GM18519 (cell line): ENCODE results near the gene SETD1B.

Experiments
- ATAC-seq: cut with Tn5 transposase; IDR thresholded peaks from one replicate; pipeline ENCODE4 v1.9.1; 2021; ENCODE audit warnings: mild to moderate bottlenecking, moderate library complexity; ENCODE audit not compliant: unreplicated experiment, low FRiP score

Gene SETD1B

DNA sequence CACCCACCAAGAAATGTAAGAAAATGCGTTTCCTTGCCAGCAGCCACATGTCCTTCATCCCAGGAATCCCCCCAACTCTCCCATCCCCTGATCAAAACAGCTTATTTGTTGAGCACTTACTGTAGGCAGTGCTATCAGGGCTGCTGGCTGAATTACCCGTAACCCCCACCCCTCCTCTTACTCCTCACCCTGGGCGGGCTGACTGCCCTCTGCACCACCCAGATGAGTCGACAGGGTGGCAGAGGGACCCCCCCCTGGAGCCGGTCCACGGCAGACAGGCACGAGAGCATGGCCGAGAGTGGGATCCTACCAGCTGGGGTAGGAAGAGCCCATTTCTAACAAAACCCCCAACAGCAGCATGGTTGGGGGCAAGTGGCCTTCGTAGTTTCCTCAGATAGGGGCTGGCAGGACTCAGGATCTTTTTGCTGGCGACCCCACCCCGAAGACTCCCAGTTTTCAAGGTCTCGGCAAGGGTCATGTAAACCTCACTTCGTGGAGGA lies 9.2 kb upstream of the SETD1B start:
- no peak for ATAC-seq

GRCh38 chr12:121795034-121795968 lies 8.5 kb upstream of the SETD1B start:
- ATAC-seq = no peak

DNA sequence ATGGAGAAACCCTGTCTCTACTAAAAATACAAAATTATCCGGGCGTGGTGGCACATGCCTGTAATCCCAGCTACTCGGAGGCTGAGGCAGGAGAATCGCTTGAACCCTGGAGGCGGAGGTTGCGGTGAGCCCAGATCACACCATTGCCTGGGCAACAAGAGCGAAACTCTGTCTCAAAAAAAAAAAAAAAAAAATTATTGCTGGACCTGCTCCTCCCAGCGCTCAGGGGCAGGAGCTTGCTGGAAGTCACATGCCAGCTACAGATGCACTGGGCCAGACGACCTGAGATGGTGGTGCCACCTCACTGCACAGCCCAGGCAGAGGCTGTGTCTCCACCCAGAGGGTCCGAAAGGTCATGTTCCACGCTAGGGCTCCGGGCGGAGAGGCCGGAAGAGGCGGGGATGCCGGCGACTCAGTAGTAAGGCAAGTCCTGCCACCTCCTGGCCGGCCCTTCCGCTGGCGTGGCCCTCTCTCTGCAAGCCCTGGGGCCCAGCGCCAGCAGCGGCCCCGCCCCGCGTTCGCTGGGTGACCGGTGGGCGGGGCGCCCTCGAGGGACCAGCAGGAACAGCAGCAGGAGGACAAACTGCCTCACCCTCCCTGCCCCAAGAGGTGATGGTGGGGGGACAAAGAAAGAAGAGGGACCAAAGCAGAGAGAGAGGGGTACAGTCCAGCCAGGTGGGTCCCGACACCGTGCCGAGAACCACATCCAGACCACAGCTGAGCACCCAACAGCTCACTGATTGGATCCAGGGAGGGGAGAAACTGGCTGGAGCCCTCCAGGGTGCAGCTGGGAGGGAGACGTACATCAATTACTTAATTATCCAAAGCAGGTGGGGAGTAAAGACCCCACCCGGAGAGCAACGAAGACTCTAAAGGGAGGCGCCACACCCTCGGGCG lies 6.7 kb upstream of the SETD1B start:
- no peak for ATAC-seq

DNA sequence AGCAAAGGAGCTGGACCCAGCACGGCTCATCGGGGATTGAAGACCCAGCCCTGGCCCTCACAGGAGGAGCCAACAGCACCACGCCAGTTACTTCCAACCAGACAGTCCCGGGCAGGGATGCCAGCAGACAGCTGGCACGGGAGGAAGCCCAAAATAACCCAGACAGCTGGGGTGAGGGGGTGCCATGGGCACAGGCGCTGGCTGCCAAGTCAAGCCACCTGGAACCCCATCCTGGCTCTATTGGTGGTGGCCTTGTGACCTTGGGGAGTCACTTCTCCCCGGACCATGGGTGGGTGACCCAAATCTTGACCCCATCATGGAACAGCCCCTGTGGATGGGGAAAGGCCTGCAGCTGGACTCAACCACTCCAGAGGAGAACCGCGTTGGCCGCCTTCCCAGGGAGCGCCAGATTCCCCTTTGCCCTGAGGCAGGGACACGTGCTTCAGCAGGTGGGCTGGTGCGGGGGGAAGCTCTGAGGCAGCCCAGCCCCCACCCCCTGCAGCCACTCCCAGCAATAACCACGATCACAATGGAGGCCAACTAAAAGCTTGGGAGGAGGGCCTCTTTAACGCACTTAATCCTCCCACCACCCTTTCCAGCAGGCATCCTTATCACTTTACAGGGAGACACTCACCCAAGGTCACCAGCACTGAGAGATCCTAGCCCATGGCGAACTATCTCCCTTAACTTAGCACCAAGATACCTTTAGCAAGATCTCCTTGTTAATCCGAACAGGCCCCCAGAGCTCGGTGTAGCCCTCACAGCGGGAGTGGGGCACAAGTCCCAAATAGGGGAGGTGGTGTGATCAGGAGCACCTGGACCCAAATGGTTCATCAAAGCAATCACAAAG lies 5.6 kb upstream of the SETD1B start:
- ATAC-seq = no peak

- ATAC-seq = no peak
These were observed 5.0 kb upstream of the SETD1B start for GRCh38 chr12:121798787-121799155.

DNA sequence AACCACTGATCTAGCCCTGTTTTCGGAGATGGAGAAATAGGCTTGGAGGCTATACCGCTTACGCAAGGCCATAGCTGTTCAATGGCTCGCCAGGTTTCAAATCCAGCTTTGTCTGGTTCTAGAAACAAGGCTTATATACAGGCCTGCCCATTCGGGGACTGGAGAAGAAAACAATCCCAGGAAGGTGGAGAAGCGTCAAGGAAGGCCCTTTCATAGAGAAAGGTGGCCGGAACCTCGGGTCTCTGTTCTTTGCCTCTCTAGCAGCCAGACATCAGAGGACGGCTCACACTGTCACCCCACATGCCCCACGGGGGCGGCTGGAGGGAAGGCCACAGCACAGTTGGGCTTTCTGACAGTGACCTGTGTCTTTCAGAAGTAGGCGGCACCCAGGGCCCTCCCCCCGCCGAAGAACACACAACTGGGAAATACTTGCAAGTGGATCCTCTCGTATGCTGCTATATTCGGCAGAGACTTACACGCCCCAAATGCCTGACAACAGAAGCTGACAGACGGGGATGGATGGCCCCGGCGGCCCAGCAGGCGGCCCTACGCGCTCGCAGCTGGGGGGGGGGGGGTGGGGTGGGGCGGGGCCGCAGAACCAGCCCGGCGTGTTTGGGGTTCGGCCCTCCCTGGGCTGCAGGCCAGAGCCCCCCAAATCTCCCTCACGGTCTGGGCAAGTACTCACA lies 4.5 kb upstream of the SETD1B start:
- ATAC-seq = no peak

DNA sequence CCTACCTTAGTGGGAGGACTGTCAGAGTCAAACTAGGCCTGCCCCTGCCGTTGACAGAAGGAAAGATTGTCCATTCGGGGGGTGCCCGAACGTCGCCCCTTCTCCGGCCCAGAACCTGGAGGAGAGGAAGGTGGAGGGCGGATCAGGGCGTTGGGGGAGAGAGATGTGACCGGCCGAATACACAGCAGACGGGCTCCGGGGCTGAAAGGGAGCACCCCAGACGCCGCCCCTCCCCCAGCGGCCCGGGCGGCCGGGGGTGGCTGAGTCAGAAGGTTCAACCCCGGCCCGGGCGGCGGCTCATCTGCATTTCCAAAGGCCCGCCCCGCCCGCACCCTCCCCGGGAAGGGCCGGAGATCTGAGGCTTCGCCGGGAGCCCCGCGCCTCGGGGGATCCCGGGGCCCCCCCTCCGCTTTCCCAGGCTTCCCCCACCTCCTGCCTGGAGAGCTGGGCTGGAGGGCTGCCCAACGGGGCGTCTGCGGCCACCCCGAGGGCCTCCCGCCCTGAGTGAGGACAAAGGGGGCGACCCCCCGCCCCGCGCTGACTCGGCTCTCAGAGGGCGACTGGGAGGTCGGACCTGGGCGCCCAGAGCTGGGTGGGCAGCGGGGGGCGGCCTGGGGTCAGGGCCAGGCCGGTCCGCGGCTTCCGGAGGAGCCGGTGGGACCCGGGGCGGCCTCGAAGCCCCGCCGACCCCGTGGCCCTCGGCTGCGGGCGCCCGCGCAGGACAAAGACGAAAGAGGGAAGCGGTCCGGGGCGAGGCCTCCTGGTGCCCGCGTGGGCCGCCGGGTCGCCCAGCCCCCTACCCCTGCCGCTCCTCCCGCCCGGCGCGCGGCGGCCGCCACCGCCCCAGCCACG lies 3.7 kb upstream of the SETD1B start:
- no peak for ATAC-seq

- ATAC-seq = no peak
These were observed 2.9 kb upstream of the SETD1B start for GRCh38 chr12:121800694-121801594.

GRCh38 chr12:121801595-121802484 lies 2.0 kb upstream of the SETD1B start:
- ATAC-seq = no peak

DNA sequence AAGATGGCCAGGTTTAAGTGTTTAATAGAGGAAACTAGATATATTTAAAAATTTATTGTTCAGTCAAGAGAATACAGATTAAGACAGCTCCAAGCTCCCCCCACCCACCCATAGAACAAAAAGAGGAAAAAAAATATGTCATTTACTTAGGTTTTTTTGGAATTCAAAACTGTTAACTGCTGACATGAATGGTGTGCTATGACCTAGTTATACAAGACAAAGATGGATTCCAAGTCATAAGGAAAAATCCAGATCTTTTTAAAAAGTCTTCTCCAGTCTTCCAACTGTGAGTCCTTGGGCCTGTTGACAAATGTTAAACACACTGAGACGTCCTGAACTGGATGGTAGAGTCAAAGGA lies 1.3 kb upstream of the SETD1B start:
- no peak for ATAC-seq

DNA sequence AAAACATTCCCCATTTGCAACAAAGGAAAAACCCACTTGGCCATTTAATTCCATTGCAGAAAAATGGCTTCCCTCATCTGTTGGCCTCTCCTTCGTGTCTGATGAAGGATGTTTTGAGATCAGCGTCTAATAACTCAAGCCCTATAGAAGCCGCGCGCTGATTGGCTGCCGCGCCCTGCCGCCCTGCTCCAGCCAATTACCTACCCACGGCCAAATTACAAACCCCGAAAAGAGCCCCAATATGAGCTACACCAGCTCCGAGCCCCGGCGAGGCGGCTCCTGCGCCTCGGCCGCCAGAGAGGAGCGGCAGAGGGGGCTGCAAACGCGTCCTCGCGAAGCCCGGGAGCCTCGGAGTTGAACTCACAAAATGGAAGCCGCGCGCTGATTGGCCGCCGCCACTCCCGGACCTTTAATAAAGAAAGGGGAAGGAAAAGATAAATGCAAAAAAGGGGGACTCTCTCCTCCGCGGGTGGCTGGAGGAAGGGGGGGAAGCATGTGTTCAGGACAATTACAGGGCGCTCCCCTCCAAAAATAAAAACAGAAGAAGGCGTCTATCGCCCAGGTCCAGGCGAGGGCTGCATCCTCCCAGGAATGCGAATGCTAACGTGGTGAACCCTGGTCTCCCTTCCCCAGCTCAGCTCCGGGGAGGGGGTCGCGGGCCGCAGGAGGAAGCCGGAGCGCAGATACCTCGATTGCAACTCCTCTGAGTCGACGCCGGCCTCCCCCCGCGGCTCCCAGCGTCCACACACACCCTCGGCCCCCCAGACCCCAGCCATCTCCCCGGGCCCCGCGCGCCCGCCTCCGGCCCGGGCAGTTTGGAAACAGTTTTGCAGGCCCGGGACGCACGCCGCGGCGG lies 738 bp upstream of the SETD1B start:
- peak; percentile 29 for ATAC-seq

DNA sequence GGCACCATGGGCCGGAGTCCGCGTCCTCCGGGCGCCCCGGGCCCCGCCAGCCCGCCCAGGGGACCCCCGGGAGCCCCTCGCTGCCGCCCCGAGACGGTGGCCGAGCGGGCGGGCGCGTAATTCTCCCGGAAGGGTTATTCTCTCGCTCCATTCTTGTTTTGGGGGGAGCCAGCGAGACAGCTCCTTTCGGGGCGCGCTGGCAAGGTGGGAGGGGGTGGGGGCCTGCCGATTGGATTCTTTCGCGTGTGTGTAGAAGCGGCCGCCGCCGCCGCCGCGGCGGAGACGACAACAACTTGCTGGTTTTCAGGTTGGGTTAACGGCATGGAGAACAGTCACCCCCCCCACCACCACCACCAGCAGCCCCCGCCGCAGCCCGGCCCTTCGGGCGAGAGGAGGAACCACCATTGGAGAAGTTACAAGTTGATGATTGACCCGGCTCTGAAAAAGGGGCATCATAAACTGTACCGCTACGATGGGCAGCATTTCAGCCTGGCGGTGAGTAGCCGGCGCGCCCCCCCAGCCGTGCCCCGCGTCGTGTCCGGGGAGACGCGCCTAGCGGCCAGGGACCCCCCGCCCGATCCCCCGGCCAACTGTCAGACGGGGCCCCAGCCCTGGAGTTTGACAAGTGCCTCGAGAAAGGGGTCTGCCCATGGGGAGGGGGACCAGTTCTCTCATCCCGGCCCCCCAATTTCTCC lies 755 bp downstream of the SETD1B start:
- no peak for ATAC-seq

- ATAC-seq = no peak
These were observed 1.6 kb downstream of the SETD1B start for GRCh38 chr12:121805171-121806008.

DNA sequence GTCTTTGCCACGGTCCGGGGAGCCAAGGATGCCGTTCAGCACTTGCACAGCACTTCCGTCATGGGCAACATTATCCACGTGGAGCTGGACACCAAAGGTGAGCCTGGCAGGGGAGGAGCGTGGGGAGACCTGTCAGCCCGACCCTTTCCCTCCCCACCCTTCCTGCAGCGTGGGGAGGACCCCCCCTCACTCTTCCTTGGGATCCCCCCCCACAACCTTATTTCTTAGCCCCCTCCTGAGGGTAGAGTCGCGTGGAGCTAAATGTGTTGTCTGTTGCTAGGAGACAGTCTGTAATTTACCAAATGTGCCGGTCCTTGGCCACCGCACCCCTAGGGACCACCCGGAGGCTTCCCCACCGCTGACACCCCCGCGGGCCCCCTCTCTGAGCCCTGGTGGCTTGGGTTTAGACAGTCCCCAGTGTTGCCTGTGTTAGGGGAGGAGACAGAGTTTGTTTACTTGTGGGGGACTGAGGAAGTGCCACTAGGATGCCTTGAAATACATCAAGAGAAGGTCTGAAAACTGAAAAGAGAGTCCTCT lies 2.3 kb downstream of the SETD1B start:
- no peak for ATAC-seq
